H1 (cell line): ENCODE measurements around the gene SRPK3.

Source experiments
- ATF3 ChIP-seq: IDR thresholded peaks from 2 replicates; pipeline ENCODE4 v1.6.1; 2011; ENCODE audit warnings: low read depth, mild to moderate bottlenecking, low read length; ENCODE audit not compliant: insufficient read depth
- BRCA1 ChIP-seq: IDR thresholded peaks from 2 replicates; pipeline ENCODE4 v1.6.1; 2012; ENCODE audit warnings: low read depth, low read length, improper control_type of control experiment
- CHD2 ChIP-seq: IDR thresholded peaks from 2 replicates; pipeline ENCODE4 v1.6.1; 2012; ENCODE audit warnings: low read length, improper control_type of control experiment
- CTCF ChIP-seq, 3 experiments: IDR thresholded peaks; 1 replicate in 2 of 3; 2 replicates in 1 of 3; pipeline versions ENCODE4 v1.5.1 to v1.6.1; 2011; ENCODE audit warnings: low read length in 3 of 3, mild to moderate bottlenecking in 3 of 3, inconsistent platforms in 2 of 3, low read depth in 1 of 3, moderate library complexity in 1 of 3; ENCODE audit not compliant: insufficient read depth in 1 of 3; ENCODE audit errors: control extremely low read depth in 1 of 3
- GTF2F1 ChIP-seq: IDR thresholded peaks from 2 replicates; pipeline ENCODE4 v1.6.1; 2012; ENCODE audit warnings: low read depth, low read length, improper control_type of control experiment, borderline replicate concordance
- POLR2AphosphoS5 ChIP-seq: IDR thresholded peaks from 2 replicates; pipeline ENCODE4 v1.6.1; 2011; ENCODE audit warnings: low read depth, low read length

- TF ChIP-seq CTCF (IDR thresholded peaks at IDR 0.05; ENCODE audit: control extremely low read depth in 1 of 3, insufficient read depth in 1 of 3, low read depth in 1 of 3, low read length in 3 of 3) (no peak), CHD2 (no peak), ATF3 (no peak), BRCA1 (no peak), POLR2AphosphoS5 (no peak), GTF2F1 (no peak)
These were observed 13.8 kb upstream of the SRPK3 start for GRCh38 chrX:153766871-153767673.
